AG09309 (cell line): Measurements from ENCODE around the gene HES4.

Experiments used
- DNase-seq: peaks from one replicate; pipeline ENCODE4 v3.0.0-alpha.2; 2010; ENCODE audit warnings: low read depth
- H3K4me3 ChIP-seq: 2 replicates; pipeline ENCODE4 v1.5.1; 2011; ENCODE audit warnings: mild to moderate bottlenecking, low read depth, low read length, moderate library complexity; ENCODE audit not compliant: control insufficient read depth
- CTCF ChIP-seq: IDR thresholded peaks from 2 replicates; pipeline ENCODE4 v1.5.1; 2011; ENCODE audit warnings: mild to moderate bottlenecking, low read depth, low read length, inconsistent platforms; ENCODE audit not compliant: insufficient read depth, control insufficient read depth; ENCODE audit errors: missing control alignments

HES4 gene

GRCh38 chr1:962381-963300, 37.3 kb downstream of the HES4 start:
- DNase-seq: no peak
- TF ChIP-seq CTCF: no peak

GRCh38 chr1:961132-961669, 38.7 kb downstream of the HES4 start:
- no peak for TF ChIP-seq CTCF
- peak overlapping the region; percentile 44 for H3K4me3 ChIP-seq
- no peak for DNase-seq

More at GRCh38 chr1:962381-963300, 37.3 kb downstream of the HES4 start:
- H3K4me3 ChIP-seq: no peak overlapping the region

GRCh38 chr1:960363-961131, 39.4 kb downstream of the HES4 start, which contains the start of gene KLHL17:
Gene KLHL17 (plus strand): TSS chr1:960584. CDS start chr1:960694, 110 bp downstream.
- no peak for TF ChIP-seq CTCF
- peak within 1 kb of the TSS; percentile 44 for H3K4me3 ChIP-seq
- no peak for DNase-seq

- peak overlapping the region; percentile 44 for H3K4me3 ChIP-seq
- TF ChIP-seq CTCF: no peak
- DNase-seq: no peak
These were observed 40.0 kb downstream of the HES4 start for GRCh38 chr1:959731-960362.

- DNase-seq: no peak
- peak within 1 kb of the TSS; percentile 99 for H3K4me3 ChIP-seq
- TF ChIP-seq CTCF: no peak
These were observed 40.8 kb downstream of the HES4 start, which contains the start of gene NOC2L for GRCh38 chr1:958823-959730. Gene NOC2L (minus strand): TSS chr1:959256. CDS start chr1:959240, 16 bp downstream.
